WI38 (cell line): ENCODE results near the gene MAPT.

Experiments
- H3K4me3 ChIP-seq: 2 replicates; pipeline ENCODE4 v1.5.1; 2011; ENCODE audit warnings: low read depth, mild to moderate bottlenecking, control low read depth, low read length
- CTCF ChIP-seq: IDR thresholded peaks from 2 replicates; pipeline ENCODE4 v1.5.1; 2012; ENCODE audit warnings: low read depth, mild to moderate bottlenecking, control low read depth, low read length

MAPT gene

DNA sequence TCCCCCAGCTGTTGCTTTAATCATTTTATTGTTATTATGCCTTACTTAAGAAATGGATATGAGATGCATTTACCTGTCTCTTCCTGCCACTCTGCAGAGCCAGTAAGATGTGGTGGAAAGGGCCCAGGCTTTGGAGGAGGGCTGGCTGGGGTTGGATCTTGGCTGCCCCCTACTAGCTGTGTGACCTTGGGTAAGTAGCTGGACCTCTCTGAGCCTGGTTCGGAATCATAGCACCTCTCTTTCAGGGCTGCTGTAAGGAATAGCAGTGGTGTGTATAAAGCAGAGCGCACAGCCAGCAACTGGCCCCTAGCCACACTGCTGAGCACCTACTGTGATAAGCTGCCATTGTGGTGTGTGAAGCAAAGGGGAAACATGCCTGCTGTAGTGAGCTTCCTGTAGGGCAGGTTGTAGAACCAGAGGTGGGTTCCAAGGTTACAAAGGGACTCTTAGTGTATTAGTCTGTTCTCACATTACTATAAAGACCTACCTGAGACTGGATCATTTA lies 23.9 kb downstream of the MAPT start:
- H3K4me3 ChIP-seq, result no peak overlapping the region
- TF ChIP-seq CTCF, result no peak

DNA sequence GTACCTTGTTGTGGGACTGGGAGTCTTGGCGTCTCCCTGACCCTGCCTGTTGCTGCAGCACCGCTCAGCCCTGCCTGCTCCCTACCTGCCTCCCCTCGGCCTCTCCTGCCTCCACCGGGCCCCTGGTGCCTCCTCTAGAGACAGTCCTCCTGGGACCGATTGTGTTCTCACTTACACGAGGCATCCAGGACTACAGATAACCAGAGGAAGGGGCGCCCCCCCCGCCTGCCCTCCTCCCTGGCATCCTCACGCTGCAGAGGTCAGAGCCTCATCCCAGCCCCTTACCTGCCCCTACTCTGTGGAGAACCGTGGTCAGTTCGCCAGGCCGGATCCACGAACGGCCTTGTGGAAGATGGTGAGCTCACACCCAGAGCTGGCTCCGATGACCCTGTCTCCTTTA lies 24.8 kb downstream of the MAPT start:
- TF ChIP-seq CTCF, result no peak
- H3K4me3 ChIP-seq, result no peak overlapping the region

GRCh38 chr17:45920083-45920482 lies 25.7 kb downstream of the MAPT start:
- no peak for TF ChIP-seq CTCF
- H3K4me3 ChIP-seq, result no peak overlapping the region

DNA sequence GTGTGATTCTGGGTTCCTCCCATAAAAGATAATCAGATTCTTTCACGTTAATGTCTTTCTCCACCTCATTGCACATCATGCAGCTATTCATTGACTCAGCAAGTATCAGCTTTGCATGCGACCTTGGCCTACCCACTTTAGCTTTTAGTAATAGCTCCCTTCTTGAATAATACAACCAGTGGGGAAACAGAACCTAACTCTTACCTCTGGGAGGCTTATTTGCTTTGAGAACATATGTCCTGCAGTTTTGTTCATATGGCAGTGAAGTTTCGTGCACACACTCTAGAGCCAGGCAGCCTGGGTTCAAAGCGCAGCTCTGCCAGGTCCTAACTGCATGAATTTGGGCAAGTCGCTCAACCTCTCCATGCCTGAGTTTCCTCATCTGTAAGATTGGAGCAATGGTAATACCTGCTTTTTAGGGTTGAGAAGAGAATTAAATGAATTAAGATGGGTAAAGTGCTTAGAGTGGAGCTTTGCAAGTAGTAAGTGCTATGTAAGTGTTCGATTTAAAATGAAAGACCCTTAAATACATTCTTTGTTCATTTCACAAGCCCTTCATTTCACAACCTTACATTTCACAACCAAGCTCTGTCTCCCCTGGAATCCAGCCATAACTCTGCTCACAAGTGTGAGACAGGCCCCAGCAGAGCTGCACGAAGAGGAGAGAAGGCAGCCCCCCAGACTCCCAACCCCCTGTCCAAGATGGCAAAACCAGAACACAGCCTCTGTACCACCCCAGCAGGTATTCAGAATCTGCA lies 29.3 kb downstream of the MAPT start:
- H3K4me3 ChIP-seq, result no peak overlapping the region
- no peak for TF ChIP-seq CTCF

DNA sequence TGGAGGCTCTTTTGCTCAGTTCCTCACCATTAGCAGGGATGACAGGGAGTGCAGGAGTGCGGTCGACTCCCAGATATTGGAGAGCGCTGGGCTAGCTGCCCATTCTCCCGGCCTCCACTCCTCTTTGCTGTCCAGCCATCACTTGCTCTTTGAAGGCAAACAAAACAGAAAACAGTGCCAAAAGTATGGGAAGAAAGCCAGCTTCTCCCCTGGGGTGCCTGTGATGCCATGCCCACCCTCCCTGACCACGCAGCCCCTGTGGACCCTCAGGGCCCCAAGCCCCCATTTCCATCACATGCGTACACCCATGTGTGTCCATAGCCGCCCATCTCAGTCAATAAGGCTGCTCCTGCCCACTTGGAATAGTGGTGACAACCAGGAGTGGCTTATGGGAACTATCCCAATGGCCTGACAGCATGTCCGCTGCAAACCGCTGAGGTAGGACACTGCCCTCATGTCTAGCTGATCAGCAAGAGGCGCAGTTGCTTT lies 30.0 kb downstream of the MAPT start:
- H3K4me3 ChIP-seq, result no peak overlapping the region
- no peak for TF ChIP-seq CTCF

DNA sequence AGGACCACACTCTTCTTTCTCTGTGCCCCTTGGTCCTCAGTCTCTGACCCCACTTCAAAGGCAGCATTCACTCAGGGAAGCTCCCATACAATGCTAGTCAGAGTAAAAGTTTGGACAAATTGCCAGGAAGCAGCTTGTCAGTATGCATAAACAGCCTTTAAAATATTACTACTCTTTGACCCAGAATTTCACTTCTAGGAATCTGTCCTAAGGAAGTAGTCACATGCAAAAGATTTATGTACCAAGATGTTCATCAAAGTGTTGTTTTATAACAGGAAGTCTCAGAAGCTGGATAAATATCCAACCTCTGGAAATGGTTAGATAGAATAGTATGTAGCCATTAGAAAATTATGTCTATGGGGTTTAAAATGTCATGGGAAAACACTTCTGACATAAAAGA lies 31.0 kb downstream of the MAPT start:
- no peak overlapping the region for H3K4me3 ChIP-seq
- TF ChIP-seq CTCF, result no peak

GRCh38 chr17:45927247-45927646 lies 32.9 kb downstream of the MAPT start:
- TF ChIP-seq CTCF, result no peak

More at GRCh38 chr17:45927247-45927646, 32.9 kb downstream of the MAPT start:
- no peak overlapping the region for H3K4me3 ChIP-seq
